Right ventricle myocardium inferior (tissue), 1 donor: ENCODE data around the gene BTBD18. TPM values are rescaled to one million over a fixed set of nuclear protein-coding genes. Genes with fewer than 3 reads are reported as not detected.

Experiments used
- ATAC-seq: fragments of 200-7000 bp; cut with Tn5 transposase; one replicate; pipeline ENCODE4 v1.9.1; 2020; ENCODE audit warnings: mild to moderate bottlenecking, moderate library complexity
- DNase-seq: peaks from one replicate; pipeline ENCODE4 v3.0.0; 2021; ENCODE audit errors: missing footprints
- intact Hi-C: fragments of 100-400 bp; cut with DNase I; formaldehyde crosslinking; loops from one replicate; pipeline ENCODE4 v1.11.0; 2022
- total RNA-seq: library from RNA; stranded (reverse); fragmentation: NEBNext Ultra II Directional; extraction: Animal tissue kit (Norgen Biotek cat#: 25700); gene quantifications from one replicate; pipeline ENCODE4 v1.2.1, GENCODE V29; 2021
- donor health status: DM: no; HTN: yes; CAD: no; lungs with severe emphysema.

The BTBD18 gene
- total RNA-seq, 1 donor from 2014 or later: not detected

DNA sequence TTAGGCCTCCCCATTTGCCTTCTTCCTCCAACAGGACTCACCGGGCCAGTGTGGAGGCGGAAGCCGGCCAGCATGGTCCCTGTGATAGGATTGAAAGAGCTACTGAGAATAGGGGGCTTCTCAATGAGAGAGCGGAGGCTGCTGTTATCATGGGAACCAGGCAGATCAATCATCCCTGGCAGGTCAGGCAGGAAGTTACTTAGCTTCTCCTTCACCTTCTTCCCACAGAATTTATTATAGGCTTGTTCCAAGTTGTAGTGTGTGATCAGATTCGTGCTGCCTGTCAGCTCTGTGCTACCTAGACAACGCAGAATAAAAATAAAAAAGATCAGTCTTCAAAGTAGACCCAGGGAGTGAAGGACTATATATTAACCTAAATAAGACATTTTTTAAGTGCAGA lies 46.7 kb downstream of the BTBD18 start:
- intact Hi-C loops: no loop called here
- no peak for DNase-seq
- no peak for ATAC-seq

DNA sequence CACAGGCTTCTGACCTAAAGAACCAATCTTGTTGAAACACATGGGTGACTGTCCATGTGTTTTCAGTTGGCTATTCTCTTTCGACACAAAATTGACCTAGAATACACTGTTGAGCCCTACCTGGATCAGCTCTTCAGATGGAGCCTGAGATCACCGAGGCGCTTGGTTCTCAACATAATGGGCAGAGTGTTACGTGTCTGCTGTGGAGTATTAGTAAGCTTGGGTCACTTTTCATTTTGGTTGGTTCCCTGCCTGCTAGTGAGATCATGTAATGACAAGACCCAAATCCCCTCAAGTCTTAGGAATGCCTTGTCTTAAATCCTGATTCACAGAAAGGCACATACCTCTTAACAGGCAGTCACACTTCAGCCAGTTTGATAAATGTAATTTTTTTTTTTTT lies 48.3 kb downstream of the BTBD18 start:
- ATAC-seq (no peak), DNase-seq (no peak)
- intact Hi-C loops: no loop called here

DNA sequence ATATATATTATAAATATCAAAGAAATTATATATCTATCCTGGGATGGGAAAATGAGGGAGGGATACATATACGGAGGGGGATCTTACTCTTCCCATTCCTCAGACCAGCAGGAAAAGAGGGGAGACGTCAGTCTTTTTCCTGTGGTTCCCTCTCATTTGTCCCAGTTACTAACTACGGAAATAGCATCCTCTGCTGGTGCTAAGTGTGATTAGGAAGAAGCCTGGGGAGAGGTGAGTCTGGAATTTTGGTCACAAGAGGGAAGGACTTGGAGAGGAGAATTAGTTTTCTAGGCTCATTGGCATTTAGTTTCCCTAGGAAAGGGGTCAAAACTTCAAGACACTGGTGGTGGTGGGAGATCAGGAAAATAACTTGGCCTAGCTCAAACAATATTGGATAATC lies 51.2 kb downstream of the BTBD18 start:
- ATAC-seq (no peak), DNase-seq (no peak)
- intact Hi-C loops: no loop called here

DNA sequence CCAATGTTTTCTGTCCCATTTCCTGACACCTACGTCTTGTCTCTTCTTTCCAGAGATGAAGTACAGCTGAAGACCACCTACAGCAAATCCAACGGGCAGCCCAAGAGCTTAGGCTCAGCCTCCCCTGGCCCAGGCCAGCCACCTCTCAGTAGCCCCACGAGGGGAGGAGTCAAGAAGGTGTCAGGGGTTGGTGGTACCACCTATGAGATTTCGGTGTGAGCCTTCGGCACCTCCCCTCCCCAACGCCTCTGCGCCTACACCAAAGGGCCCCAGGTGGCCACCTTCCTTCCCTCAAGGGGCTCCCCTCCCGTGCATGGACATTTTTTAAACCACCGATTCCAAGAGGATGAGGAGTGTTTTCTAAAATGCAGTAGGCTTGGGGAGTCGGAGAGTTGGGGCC lies 51.8 kb downstream of the BTBD18 start:
- no peak for ATAC-seq
- intact Hi-C loops: no loop called here
- no peak for DNase-seq

DNA sequence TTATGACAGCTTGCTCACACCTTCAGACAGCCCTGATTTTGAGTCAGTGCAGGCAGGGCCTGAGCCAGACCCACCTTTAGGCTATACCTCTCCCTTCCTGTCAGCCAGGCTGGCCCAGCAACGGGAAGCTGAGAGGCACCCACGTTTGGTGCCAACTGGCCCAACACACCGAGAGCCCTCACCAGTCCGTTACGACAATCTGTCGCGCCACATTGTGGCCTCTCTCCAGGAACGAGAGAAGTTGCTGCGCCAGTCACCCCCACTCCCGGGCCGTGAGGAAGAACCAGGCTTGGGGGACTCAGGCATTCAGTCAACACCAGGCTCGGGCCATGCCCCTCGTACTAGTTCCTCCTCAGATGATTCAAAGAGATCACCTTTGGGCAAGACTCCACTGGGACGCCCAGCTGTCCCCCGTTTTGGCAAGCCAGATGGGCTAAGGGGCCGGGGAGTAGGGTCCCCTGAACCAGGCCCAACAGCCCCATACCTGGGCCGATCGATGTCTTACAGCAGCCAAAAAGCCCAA lies 52.7 kb downstream of the BTBD18 start:
- ATAC-seq (no peak), DNase-seq (no peak)
- intact Hi-C loops: no loop called here

Other genes starting within 250 kb of the BTBD18 start
- gene SLC43A1, start 236.1 kb downstream of the BTBD18 start, total RNA-seq: 6.4 TPM
- 58.1 TPM for gene TIMM10, start 221.1 kb downstream of the BTBD18 start, total RNA-seq
- gene SMTNL1, start 214.2 kb downstream of the BTBD18 start, total RNA-seq: not detected
- 19.2 TPM for gene UBE2L6, start 184.1 kb downstream of the BTBD18 start, total RNA-seq
- gene SERPING1, start 154.1 kb downstream of the BTBD18 start, total RNA-seq: 157 TPM
- 0.51 TPM for gene YPEL4, start 101.9 kb downstream of the BTBD18 start, total RNA-seq
- 6.2 TPM for gene CLP1, start 94.1 kb downstream of the BTBD18 start, total RNA-seq
- gene ZDHHC5, start 83.7 kb downstream of the BTBD18 start, total RNA-seq: 44.9 TPM
- gene MED19, start 39.6 kb downstream of the BTBD18 start, total RNA-seq: 7.9 TPM
- gene TMX2, start 39.2 kb downstream of the BTBD18 start, total RNA-seq: 56.9 TPM
- 72.9 TPM for gene SELENOH, start 10.3 kb downstream of the BTBD18 start, total RNA-seq
- 67.0 TPM for gene CTNND1, start 10.0 kb upstream of the BTBD18 start, total RNA-seq